Gastroesophageal sphincter (tissue), 4 donors: Measurements from ENCODE around the gene AMN1. TPM values are rescaled to one million over a fixed set of nuclear protein-coding genes. Genes with fewer than 3 reads are reported as not detected.
"Not testable (repeated sequence)": the region's sequence is repeated elsewhere in the genome, so short reads cannot be mapped to it uniquely, and the experiment has no call there.

Experiments used
- ATAC-seq: fragments of 150-250 bp; one replicate; pipeline ENCODE4 v1.9.1; 2016; ENCODE audit warnings: mild to moderate bottlenecking, moderate library complexity
- H3K27ac ChIP-seq, 4 donors: fragments of 200-600 bp; sonication (generic) in 3 of 4; 1 replicate in 3 of 4; 2 replicates in 1 of 4; pipeline ENCODE4 v1.5.1; 2016 to 2019
- H3K27me3 ChIP-seq: fragments of 200-600 bp; sonication (generic); one replicate; pipeline ENCODE4 v1.5.1; 2019
- H3K36me3 ChIP-seq, 2 donors: fragments of 200-600 bp; sonication (generic); one replicate each; pipeline ENCODE4 v1.5.1; 2019; ENCODE audit warnings: control low read depth in 1 of 2
- H3K4me1 ChIP-seq, 3 donors: fragments of 200-600 bp; sonication (generic); 1 replicate in 2 of 3; 2 replicates in 1 of 3; pipeline ENCODE4 v1.5.1; 2016 to 2019; ENCODE audit warnings: control low read depth in 2 of 3
- H3K4me3 ChIP-seq, 2 donors: fragments of 200-600 bp; sonication (generic); one replicate each; pipeline ENCODE4 v1.5.1; 2019; ENCODE audit warnings: mild to moderate bottlenecking in 1 of 2, moderate library complexity in 1 of 2
- H3K9me3 ChIP-seq, 3 donors: fragments of 200-600 bp; sonication (generic); one replicate each; pipeline ENCODE4 v1.5.1; 2017 to 2019; ENCODE audit warnings: control low read depth in 2 of 3
- CTCF ChIP-seq, 4 experiments: fragments of 200-600 bp in 2 of 4; fragments of 450-650 bp in 2 of 4; sonication (generic) in 1 of 4; IDR thresholded peaks; one replicate each; pipeline ENCODE4 v1.5.1; 2017 to 2019; ENCODE audit warnings: antibody characterized with exemption in 4 of 4, mild to moderate bottlenecking in 2 of 4, moderate library complexity in 2 of 4
- EP300 ChIP-seq: sonication (generic); formaldehyde crosslinking; IDR thresholded peaks from one replicate; pipeline ENCODE4 v1.6.1; 2017; ENCODE audit warnings: antibody characterized with exemption, mild to moderate bottlenecking
- POLR2A ChIP-seq, 2 donors: fragments of 450-650 bp; IDR thresholded peaks; one replicate each; pipeline ENCODE4 v1.6.1; 2017; ENCODE audit warnings: antibody characterized with exemption in 2 of 2, mild to moderate bottlenecking in 2 of 2, moderate library complexity in 1 of 2
- POLR2AphosphoS5 ChIP-seq: sonication (generic); formaldehyde crosslinking; IDR thresholded peaks from one replicate; pipeline ENCODE4 v1.6.1; 2017; ENCODE audit warnings: antibody characterized with exemption
- WGBS, 2 donors: methylation state at CpG; one replicate each; pipeline ENCODE4 v1.1.5; 2018; ENCODE audit warnings: low coverage in 1 of 2; 5-methylcytosine and 5-hydroxymethylcytosine counted together
- total RNA-seq, 4 donors: library from RNA; depleted of rRNA; stranded (reverse); fragments of >200 nt; gene quantifications; one replicate each; pipeline ENCODE4 v1.1.0, GENCODE V29; 2016

The AMN1 gene
- total RNA-seq, 4 donors from 2014 or later, result 7.5 to 19.3 (median 9.6) TPM

- ATAC-seq, result no peak
- TF ChIP-seq POLR2AphosphoS5, result no peak
- H3K27ac ChIP-seq, result no peak overlapping the region
- H3K9me3 ChIP-seq, result no peaks in the 10 kb centered on the region
- peaks cover 0 to 22% (median 0%) of the 10 kb centered on the region in 3 donors for H3K4me1 ChIP-seq
- no peak overlapping the region for H3K4me3 ChIP-seq
- no peaks in the 10 kb centered on the region for H3K27me3 ChIP-seq
- no peaks in the 10 kb centered on the region for H3K36me3 ChIP-seq
These were observed 2.2 kb downstream of the AMN1 start for GRCh38 chr12:31726575-31726974.

- Histone ChIP-seq H3K4me3 (no peak overlapping the region), H3K9me3 (no peaks in the 10 kb centered on the region), H3K36me3 (no peaks in the 10 kb centered on the region), H3K4me1 (peaks cover 0 to 15% (median 0%) of the 10 kb centered on the region in 3 donors), H3K27me3 (no peaks in the 10 kb centered on the region), H3K27ac (no peak overlapping the region)
- no peak for TF ChIP-seq POLR2A (IDR thresholded peaks at IDR 0.05)
- no peak for TF ChIP-seq EP300
- no peak for TF ChIP-seq POLR2AphosphoS5
- TF ChIP-seq CTCF (IDR thresholded peaks at IDR 0.05), result no peak
- ATAC-seq, result no peak
- 70 to 95% methylated on average over 2 of the region's 2 CpGs for WGBS, 2 donors
These were observed 4.3 kb downstream of the AMN1 start for GRCh38 chr12:31724557-31724956.

- Histone ChIP-seq H3K27ac (no peak overlapping the region), H3K4me1 (peaks cover 0 to 3% (median 0%) of the 10 kb centered on the region in 3 donors), H3K4me3 (no peak overlapping the region), H3K9me3 (no peaks in the 10 kb centered on the region), H3K36me3 (peaks cover 0 to 10% of the 10 kb centered on the region in 2 donors), H3K27me3 (no peaks in the 10 kb centered on the region)
- TF ChIP-seq POLR2AphosphoS5 (no peak), CTCF (IDR thresholded peaks at IDR 0.05) (no peak), EP300 (no peak), POLR2A (IDR thresholded peaks at IDR 0.05) (no peak)
- WGBS, 2 donors, result 83% methylated on average over 2 of the region's 2 CpGs; no CpG with 5 or more reads in 1 of the 2 donors
- no peak for ATAC-seq
These were observed 6.2 kb downstream of the AMN1 start for GRCh38 chr12:31722580-31722979.

GRCh38 chr12:31718542-31719198 is 10.2 kb downstream of the AMN1 start:
- H3K27me3 ChIP-seq, H3K36me3 ChIP-seq, H3K4me3 ChIP-seq, H3K9me3 ChIP-seq, H3K27ac ChIP-seq, H3K4me1 ChIP-seq, ATAC-seq: not testable (repeated sequence)
- 95% methylated on average over 7 of the region's 15 CpGs; no CpG with 5 or more reads in 1 of the 2 donors for WGBS, 2 donors

- not testable (repeated sequence) for H3K27me3 ChIP-seq, H3K36me3 ChIP-seq, H3K27ac ChIP-seq, H3K4me1 ChIP-seq, H3K9me3 ChIP-seq, H3K4me3 ChIP-seq, ATAC-seq
- 84 to 90% methylated on average over 2 to 4 of the region's 4 CpGs for WGBS, 2 donors
These were observed 11.8 kb downstream of the AMN1 start for GRCh38 chr12:31716998-31717397.

- WGBS, 2 donors, result 62 to 84% methylated on average over 5 of the region's 5 CpGs
- Histone ChIP-seq H3K36me3 (peaks cover 0 to 10% of the 10 kb centered on the region in 2 donors), H3K4me3 (no peak overlapping the region), H3K4me1 (no peaks in the 10 kb centered on the region), H3K9me3 (no peaks in the 10 kb centered on the region), H3K27ac (no peak overlapping the region), H3K27me3 (no peaks in the 10 kb centered on the region)
- TF ChIP-seq POLR2AphosphoS5 (no peak), CTCF (IDR thresholded peaks at IDR 0.05) (no peak), EP300 (no peak), POLR2A (IDR thresholded peaks at IDR 0.05) (no peak)
- ATAC-seq, result no peak
These were observed 13.5 kb downstream of the AMN1 start for GRCh38 chr12:31715283-31715825.
